Breast epithelium (tissue), 4 donors: ENCODE data around the gene MOG. TPM values are rescaled to one million over a fixed set of nuclear protein-coding genes. Genes with fewer than 3 reads are reported as not detected.

Experiments
- DNase-seq, 2 donors: peaks; one replicate each; pipeline ENCODE4 v3.0.0-alpha.2; 2019; ENCODE audit warnings: low spot score in 2 of 2
- H3K27ac ChIP-seq, 2 donors: fragments of 200-600 bp; sonication (generic) in 1 of 2; one replicate each; pipeline ENCODE4 v1.5.1; 2016 to 2019; ENCODE audit warnings: mild to moderate bottlenecking in 1 of 2
- H3K27me3 ChIP-seq, 2 donors: fragments of 200-600 bp; sonication (generic) in 1 of 2; one replicate each; pipeline versions ENCODE4 v1.5.1 to v1.6.0; 2017 to 2019; ENCODE audit warnings: control low read depth in 1 of 2, mild to moderate bottlenecking in 1 of 2
- H3K36me3 ChIP-seq: fragments of 200-600 bp; one replicate; pipeline ENCODE4 v1.5.1; 2019
- H3K4me1 ChIP-seq, 2 donors: fragments of 200-600 bp; sonication (generic); one replicate each; pipeline ENCODE4 v1.5.1; 2016 to 2019; ENCODE audit warnings: control low read depth in 1 of 2
- H3K4me3 ChIP-seq, 3 donors: fragments of 200-600 bp; sonication (generic); 1 replicate in 2 of 3; 2 replicates in 1 of 3; pipeline ENCODE4 v1.5.1; 2016 to 2019; ENCODE audit warnings: mild to moderate bottlenecking in 3 of 3, moderate library complexity in 2 of 3
- H3K9me3 ChIP-seq, 2 donors: fragments of 200-600 bp; sonication (generic) in 1 of 2; one replicate each; pipeline ENCODE4 v1.5.1; 2016 to 2019; ENCODE audit warnings: control low read depth in 1 of 2
- CTCF ChIP-seq, 3 donors: fragments of 450-650 bp; IDR thresholded peaks; one replicate each; pipeline ENCODE4 v1.5.1; 2016 to 2017; ENCODE audit warnings: antibody characterized with exemption in 3 of 3, mild to moderate bottlenecking in 3 of 3, moderate library complexity in 3 of 3
- POLR2A ChIP-seq: fragments of 450-650 bp; IDR thresholded peaks from one replicate; pipeline ENCODE4 v1.6.1; 2016; ENCODE audit warnings: antibody characterized with exemption, mild to moderate bottlenecking, moderate library complexity
- POLR2AphosphoS5 ChIP-seq, 3 donors: sonication (generic); formaldehyde crosslinking; IDR thresholded peaks; one replicate each; pipeline ENCODE4 v1.6.1; 2017; ENCODE audit warnings: antibody characterized with exemption in 3 of 3
- intact Hi-C: fragments of 100-400 bp; cut with DNase I; formaldehyde crosslinking; loops from one replicate; pipeline ENCODE4 v1.15.1; 2023; ENCODE audit warnings: low total_unique reads
- total RNA-seq, 3 donors: library from RNA; depleted of rRNA; stranded (reverse); fragments of >200 nt; gene quantifications; one replicate each; pipeline ENCODE4 v1.1.0, GENCODE V29; 2016

MOG gene
- total RNA-seq, 3 donors from 2014 or later, result not detected

- H3K27ac ChIP-seq, result no peak overlapping the region
- no peaks in the 10 kb centered on the region for H3K36me3 ChIP-seq
- no peak overlapping the region for H3K4me3 ChIP-seq
- H3K9me3 ChIP-seq, result no peaks in the 10 kb centered on the region
- DNase-seq, result no peak
- intact Hi-C loops, result no loop called here
- no peaks in the 10 kb centered on the region for H3K27me3 ChIP-seq
- no peaks in the 10 kb centered on the region for H3K4me1 ChIP-seq
- TF ChIP-seq POLR2AphosphoS5 (IDR thresholded peaks at IDR 0.05), result no peak
- TF ChIP-seq POLR2A, result no peak
- TF ChIP-seq CTCF (IDR thresholded peaks at IDR 0.05), result peak; percentile 40 to 58 (median 57)
These were observed 5.3 kb upstream of the MOG start for GRCh38 chr6:29651413-29652197.

GRCh38 chr6:29652198-29652584, 4.7 kb upstream of the MOG start:
- TF ChIP-seq CTCF (IDR thresholded peaks at IDR 0.05) (no peak), POLR2AphosphoS5 (IDR thresholded peaks at IDR 0.05) (no peak)

GRCh38 chr6:29653452-29654038, 3.3 kb upstream of the MOG start:
- no peak for DNase-seq
- TF ChIP-seq CTCF (IDR thresholded peaks at IDR 0.05), result peak; percentile 47 to 66 (median 54)
- TF ChIP-seq POLR2A, result no peak
- Histone ChIP-seq H3K27me3 (no peaks in the 10 kb centered on the region), H3K36me3 (no peaks in the 10 kb centered on the region), H3K9me3 (no peaks in the 10 kb centered on the region), H3K27ac (no peak overlapping the region), H3K4me1 (no peaks in the 10 kb centered on the region), H3K4me3 (no peak overlapping the region)
- intact Hi-C loops, result no loop called here

More at GRCh38 chr6:29652198-29652584, 4.7 kb upstream of the MOG start:
- no peak for DNase-seq
- H3K27ac ChIP-seq, result no peak overlapping the region
- intact Hi-C loops, result no loop called here
- H3K9me3 ChIP-seq, result no peaks in the 10 kb centered on the region
- H3K4me3 ChIP-seq, result no peak overlapping the region
- no peaks in the 10 kb centered on the region for H3K36me3 ChIP-seq
- no peaks in the 10 kb centered on the region for H3K27me3 ChIP-seq
- no peaks in the 10 kb centered on the region for H3K4me1 ChIP-seq

- no peak overlapping the region for H3K27ac ChIP-seq
- H3K4me1 ChIP-seq, result no peaks in the 10 kb centered on the region
- no peaks in the 10 kb centered on the region for H3K36me3 ChIP-seq
These were observed 1.2 kb upstream of the MOG start for GRCh38 chr6:29655658-29656057.

More at GRCh38 chr6:29655658-29656057, 1.2 kb upstream of the MOG start:
- no peak for DNase-seq
- no peak overlapping the region for H3K4me3 ChIP-seq
- TF ChIP-seq POLR2AphosphoS5 (IDR thresholded peaks at IDR 0.05) (no peak), CTCF (IDR thresholded peaks at IDR 0.05) (no peak), POLR2A (no peak)
- H3K27me3 ChIP-seq, result no peaks in the 10 kb centered on the region
- no peaks in the 10 kb centered on the region for H3K9me3 ChIP-seq
- intact Hi-C loops, result no loop called here
